Activated CD4-positive, CD25-positive, alpha-beta regulatory T cell (primary cell): Measurements from ENCODE around the gene NUDT19.
"Not testable (repeated sequence)": the region's sequence is repeated elsewhere in the genome, so short reads cannot be mapped to it uniquely, and the experiment has no call there.

Source experiments
- DNase-seq, 4 experiments: peaks; one replicate each; lab custom pipeline; 2025; lab: John Stamatoyannopoulos, UW

The NUDT19 gene

DNA sequence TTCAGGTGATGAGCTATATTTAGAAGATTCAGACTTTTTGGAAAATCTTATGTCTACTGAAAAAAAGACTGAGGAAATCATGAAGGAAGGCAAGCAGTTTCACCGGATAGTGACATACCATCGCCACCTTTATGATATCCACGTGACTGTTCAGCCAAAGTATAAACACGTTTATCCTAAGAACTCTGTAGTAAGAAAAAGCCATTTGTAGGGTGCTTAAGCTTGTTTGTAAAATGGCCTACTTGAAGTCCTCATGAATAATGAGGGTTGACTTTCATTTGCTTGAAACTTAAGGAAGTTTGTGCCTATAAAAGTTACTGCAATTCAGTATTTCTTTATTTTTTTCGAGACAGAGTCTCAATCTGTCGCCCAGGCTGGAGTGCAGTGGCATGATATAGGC is 20.1 kb downstream of the NUDT19 start:
- no peak for DNase-seq

- DNase-seq, result not testable (repeated sequence)
Measured at GRCh38 chr19:32716203-32716602, 24.6 kb downstream of the NUDT19 start.

GRCh38 chr19:32717496-32717895 is 25.9 kb downstream of the NUDT19 start:
- no peak for DNase-seq

DNA sequence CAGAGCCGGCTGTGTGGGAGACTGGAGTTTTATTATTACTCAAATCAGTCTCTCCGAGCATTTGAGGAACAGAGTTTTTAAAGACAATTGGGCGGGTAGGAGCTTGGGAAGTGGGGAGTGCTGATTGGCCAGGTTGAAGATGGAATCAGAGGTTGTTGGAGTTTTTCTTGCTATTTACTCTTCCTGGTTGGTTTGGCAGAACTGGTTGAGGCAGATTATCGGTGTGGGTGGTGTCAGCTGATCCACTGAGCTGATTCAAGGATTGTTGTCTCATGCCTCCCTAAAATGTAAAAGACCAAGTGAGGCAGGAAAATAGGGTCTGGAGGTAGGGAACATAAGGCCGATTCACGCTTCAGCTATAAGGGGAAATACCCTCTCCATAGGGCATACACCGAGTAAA is 26.7 kb downstream of the NUDT19 start:
- DNase-seq, result no peak

DNA sequence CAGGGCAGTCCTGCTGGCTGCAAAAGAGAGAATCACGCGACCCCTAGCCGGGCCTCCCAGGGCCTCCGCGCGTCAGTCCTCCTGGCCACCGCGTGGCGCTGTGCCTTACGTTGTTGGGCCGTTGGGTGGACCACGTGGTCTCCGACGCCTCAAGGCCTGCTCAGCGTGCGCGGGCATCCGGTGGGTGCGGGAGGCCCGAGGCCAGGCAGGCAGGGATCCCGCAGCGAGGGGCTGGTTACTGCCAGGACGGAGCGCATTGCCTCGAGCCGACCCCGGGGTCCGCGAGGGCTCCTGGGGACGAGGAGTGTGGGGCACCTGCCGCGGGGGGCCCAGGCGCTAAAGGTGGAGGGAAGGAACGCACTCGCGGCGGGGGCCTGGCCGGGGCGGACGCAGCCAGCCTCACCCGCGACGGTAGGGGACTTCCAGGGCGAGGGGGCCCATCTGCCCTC is 28.0 kb downstream of the NUDT19 start, which contains the start of gene TDRD12:
Gene TDRD12, plus strand, starts transcription at position 157 of the 449 bp plus-strand sequence. CDS start 306 bp downstream, outside the sequence.
- DNase-seq, result no peak

DNA sequence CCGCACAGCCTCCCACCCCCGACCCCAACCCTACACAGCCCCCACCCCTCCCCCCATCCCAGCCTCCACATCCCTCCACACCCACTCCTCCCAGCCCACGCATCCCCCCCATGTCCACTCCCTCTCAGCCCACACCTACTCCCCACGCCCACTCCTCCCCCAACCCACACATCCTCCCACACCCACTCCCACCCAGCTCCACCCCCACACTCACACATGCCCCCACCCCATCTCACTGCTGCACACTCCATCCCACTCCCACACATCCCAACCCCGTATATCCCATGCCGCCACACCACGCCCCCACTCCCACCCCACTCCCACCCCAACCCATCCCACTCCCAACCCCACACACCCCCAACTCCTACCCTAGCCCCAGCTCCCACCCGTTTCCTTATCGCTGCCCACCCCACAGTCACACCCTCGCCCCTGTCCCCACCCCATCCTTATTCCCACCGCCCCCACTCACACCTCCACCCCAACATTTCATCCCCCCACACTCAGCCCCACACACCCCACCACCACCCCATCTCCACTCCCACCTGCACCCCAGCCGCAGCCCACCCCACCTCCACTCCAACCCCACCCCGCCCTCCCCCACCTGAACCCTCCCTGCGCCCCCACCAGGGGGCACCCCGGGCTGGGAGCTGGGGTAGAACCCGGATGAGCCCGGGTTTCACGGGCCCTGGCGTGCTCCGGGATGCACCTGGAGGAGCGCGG is 28.8 kb downstream of the NUDT19 start:
- no peak for DNase-seq

GRCh38 chr19:32720936-32721250 is 29.3 kb downstream of the NUDT19 start:
- no peak for DNase-seq

- no peak for DNase-seq
Measured at GRCh38 chr19:32735936-32736335, 44.3 kb downstream of the NUDT19 start.

- no peak for DNase-seq
Measured at GRCh38 chr19:32743021-32743420, 51.4 kb downstream of the NUDT19 start.

DNA sequence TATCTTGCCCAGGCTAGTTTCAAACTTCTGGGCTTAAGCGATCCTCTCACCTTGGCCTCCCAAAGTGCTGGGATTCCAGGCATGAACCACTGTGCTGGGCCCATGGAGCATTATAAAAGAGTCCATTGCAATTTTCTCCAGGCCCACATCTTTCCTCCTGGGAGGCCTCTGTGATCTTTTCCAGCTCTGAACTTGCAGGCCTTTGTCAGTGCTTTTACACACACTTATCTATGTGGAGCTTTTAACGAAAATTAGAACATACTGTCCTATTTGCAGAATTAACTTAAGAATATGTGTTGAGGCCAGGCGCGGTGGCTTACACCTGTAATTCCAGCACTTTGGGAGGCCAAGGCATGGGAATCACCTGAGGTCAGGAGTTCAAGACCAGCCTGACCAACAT is 51.8 kb downstream of the NUDT19 start:
- no peak for DNase-seq

GRCh38 chr19:32744555-32745325 is 53.1 kb downstream of the NUDT19 start:
- DNase-seq, result no peak

GRCh38 chr19:32745594-32746251 is 54.1 kb downstream of the NUDT19 start:
- not testable (repeated sequence) for DNase-seq

DNA sequence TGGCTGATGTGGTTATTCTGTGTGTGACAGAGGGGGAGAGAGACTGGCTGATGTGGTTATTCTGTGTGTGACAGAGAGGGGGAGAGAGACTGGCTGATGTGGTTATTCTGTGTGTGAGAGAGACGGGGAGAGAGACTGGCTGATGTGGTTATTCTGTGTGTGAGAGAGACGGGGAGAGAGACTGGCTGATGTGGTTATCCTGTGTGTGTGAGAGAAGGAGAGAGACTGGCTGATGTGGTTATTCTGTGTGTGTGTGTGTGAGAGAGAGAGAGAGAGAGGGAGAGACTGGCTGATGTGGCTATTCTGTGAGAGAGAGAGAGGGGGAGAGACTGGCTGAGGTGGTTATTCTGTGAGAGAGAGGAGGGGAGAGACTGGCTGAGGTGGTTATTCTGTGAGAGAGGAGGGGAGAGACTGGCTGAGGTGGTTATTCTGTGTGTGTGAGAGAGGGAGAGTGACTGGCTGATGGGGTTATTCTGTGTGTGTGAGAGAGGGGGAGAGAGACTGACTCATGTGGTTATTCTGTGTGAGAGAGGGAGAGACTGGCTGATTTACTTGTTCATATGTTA is 55.1 kb downstream of the NUDT19 start:
- peak in 1 of 4 experiments; percentile 5 for DNase-seq

- DNase-seq, result no peak
Measured at GRCh38 chr19:32748497-32748896, 56.9 kb downstream of the NUDT19 start.

DNA sequence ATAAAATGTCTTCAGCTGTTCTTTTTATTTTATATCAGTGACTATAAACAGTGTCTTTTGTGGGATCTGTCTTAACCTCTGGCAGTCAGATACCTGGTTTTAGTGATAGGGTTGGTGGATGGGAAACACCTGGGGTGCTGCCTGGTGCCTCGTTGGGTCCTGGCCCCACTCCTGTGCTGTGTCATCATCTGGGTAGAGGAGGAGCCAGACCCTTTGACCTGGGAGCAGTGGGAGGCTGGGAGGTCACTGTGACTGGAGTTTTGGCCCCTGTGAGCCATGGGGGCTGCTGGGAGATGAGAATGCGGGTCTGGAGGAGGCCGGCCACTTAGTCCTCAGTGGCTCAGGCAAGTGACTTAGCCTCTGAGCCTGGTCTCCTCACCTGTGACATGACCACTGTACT is 57.3 kb downstream of the NUDT19 start:
- no peak for DNase-seq

- no peak for DNase-seq
Measured at GRCh38 chr19:32749361-32749760, 57.7 kb downstream of the NUDT19 start.

GRCh38 chr19:32750441-32751055 is 58.9 kb downstream of the NUDT19 start:
- DNase-seq, result no peak

DNA sequence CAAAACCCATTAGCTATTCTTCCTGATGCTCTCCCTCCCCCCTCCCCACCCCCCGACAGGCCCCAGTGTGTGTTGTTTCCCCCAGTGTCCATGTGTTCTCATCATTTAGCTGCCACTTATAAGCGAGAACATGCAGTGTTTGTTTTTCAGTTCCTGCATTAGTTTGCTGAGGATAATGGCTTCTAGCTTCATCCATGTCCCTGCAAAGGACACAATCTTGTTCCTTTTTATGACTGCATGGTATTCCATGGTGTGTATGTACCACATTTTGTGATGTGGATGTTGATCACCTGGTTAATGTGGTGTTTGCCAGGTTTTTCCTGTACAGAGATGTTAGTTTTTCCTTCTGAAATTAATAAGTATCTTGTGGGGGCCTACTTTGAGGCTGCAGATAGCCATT is 59.4 kb downstream of the NUDT19 start:
- DNase-seq, result no peak

GRCh38 chr19:32757189-32757588 is 65.6 kb downstream of the NUDT19 start:
- no peak for DNase-seq
